Measurements from ENCODE around the gene CELSR3. TPM values are rescaled to one million over a fixed set of nuclear protein-coding genes. Genes with fewer than 3 reads are reported as not detected.

Gene CELSR3
- total and polyA plus RNA-seq, 9 donors = 0.23 to 3.4 (median 0.69) TPM

DNA sequence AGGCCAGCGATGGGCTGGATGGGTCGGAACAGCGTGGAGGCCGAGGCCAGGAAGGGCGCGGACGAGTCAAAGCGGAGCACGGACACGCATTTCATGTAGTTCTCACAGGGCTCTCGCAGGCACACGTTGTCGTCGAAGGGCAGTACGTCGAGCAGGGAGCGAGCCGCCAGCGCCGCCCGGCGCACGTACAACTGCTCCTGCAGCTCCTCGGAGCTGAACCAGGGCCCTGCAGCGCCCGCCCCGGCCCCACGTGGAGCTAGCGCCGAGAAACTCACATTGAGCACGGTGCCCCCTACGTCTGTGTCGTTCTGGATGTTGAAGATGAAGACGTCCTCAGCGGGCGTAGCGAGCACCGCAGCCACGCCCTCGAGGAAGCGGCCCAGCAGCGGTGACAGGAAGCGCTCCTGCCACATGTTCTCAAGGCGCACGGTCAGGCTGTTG, 5.8 kb downstream of the CELSR3 start:
- H3K4me3 ChIP-seq = peak overlapping the region; percentile 53
- H3K27me3 ChIP-seq = no peaks in the 10 kb centered on the region

GRCh38 chr3:48656061-48656840, 6.4 kb downstream of the CELSR3 start:
- H3K9me3 ChIP-seq = no peaks in the 10 kb centered on the region
- intact Hi-C loops (cut with DNase I) = no loop called here
- DNase-seq = peak; percentile 80 to 90 (median 89)
- peaks cover 8% of the 10 kb centered on the region for H3K4me1 ChIP-seq (ENCODE audit: insufficient read depth)
- H3K27me3 ChIP-seq = no peaks in the 10 kb centered on the region
- peak overlapping the region; percentile 53 for H3K4me3 ChIP-seq
- 1 to 6% (median 3%) methylated on average over 68 to 94 of the region's 94 CpGs for WGBS, 3 donors
- no peak for TF ChIP-seq EP300 (IDR thresholded peaks at IDR 0.05)
- TF ChIP-seq POLR2A (IDR thresholded peaks at IDR 0.05) = no peak
- TF ChIP-seq, protein P1, sequence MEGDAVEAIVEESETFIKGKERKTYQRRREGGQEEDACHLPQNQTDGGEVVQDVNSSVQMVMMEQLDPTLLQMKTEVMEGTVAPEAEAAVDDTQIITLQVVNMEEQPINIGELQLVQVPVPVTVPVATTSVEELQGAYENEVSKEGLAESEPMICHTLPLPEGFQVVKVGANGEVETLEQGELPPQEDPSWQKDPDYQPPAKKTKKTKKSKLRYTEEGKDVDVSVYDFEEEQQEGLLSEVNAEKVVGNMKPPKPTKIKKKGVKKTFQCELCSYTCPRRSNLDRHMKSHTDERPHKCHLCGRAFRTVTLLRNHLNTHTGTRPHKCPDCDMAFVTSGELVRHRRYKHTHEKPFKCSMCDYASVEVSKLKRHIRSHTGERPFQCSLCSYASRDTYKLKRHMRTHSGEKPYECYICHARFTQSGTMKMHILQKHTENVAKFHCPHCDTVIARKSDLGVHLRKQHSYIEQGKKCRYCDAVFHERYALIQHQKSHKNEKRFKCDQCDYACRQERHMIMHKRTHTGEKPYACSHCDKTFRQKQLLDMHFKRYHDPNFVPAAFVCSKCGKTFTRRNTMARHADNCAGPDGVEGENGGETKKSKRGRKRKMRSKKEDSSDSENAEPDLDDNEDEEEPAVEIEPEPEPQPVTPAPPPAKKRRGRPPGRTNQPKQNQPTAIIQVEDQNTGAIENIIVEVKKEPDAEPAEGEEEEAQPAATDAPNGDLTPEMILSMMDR (IDR thresholded peaks at IDR 0.05) = peak; percentile 63 to 90 (median 71)
- no peaks in the 10 kb centered on the region for H3K36me3 ChIP-seq
- H3K27ac ChIP-seq = peak overlapping the region in 1 of 2 donors; percentile 15

More for the DNA sequence above, 5.8 kb downstream of the CELSR3 start:
- no peaks in the 10 kb centered on the region for H3K9me3 ChIP-seq
- no peak for TF ChIP-seq POLR2A (IDR thresholded peaks at IDR 0.05)
- TF ChIP-seq, protein P1 (IDR thresholded peaks at IDR 0.05) = no peak
- intact Hi-C loops (cut with DNase I) = no loop called here
- H3K36me3 ChIP-seq = no peaks in the 10 kb centered on the region
- 48 to 66% (median 57%) methylated on average over 37 to 45 of the region's 45 CpGs for WGBS, 3 donors
- peak overlapping the region in 1 of 2 donors; percentile 15 for H3K27ac ChIP-seq
- peaks cover 8% of the 10 kb centered on the region for H3K4me1 ChIP-seq (ENCODE audit: insufficient read depth)
- no peak for DNase-seq

DNA sequence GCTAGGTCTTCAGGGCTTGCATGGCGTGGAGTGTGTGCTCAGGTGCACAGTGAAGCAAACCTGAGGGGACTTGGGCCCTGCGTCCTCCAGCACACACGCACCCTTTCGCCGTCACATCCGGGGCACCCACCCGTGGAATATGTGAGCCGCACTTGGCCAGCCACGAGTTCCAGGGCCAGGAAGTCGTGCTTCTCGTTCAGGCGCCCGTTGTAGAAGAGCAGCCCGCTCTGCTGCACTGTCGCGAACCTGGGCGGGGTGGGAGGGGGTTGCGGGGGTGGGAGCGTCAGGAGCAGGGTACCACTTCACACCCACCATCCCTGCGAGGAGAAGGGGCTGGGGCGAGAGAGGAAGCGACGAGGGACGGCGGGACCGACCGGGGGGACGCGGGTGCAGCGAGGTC, 7.1 kb downstream of the CELSR3 start:
- H3K27me3 ChIP-seq = no peaks in the 10 kb centered on the region
- peak overlapping the region; percentile 53 for H3K4me3 ChIP-seq
- H3K4me1 ChIP-seq (ENCODE audit: insufficient read depth) = peaks cover 6% of the 10 kb centered on the region
- H3K36me3 ChIP-seq = no peaks in the 10 kb centered on the region
- no peak overlapping the region for H3K27ac ChIP-seq
- H3K9me3 ChIP-seq = no peaks in the 10 kb centered on the region
- TF ChIP-seq POLR2A (IDR thresholded peaks at IDR 0.05) = no peak
- 11 to 44% (median 19%) methylated on average over 9 to 30 of the region's 30 CpGs for WGBS, 3 donors
- intact Hi-C loops (cut with DNase I) = no loop called here
- DNase-seq = no peak

- no peaks in the 10 kb centered on the region for H3K9me3 ChIP-seq
- peaks cover 6% of the 10 kb centered on the region for H3K4me1 ChIP-seq (ENCODE audit: insufficient read depth)
- no peak overlapping the region for H3K4me3 ChIP-seq
- TF ChIP-seq, protein P1 (IDR thresholded peaks at IDR 0.05) = no peak
- no peak for TF ChIP-seq EP300 (IDR thresholded peaks at IDR 0.05)
- no peak for TF ChIP-seq POLR2A (IDR thresholded peaks at IDR 0.05)
- no peaks in the 10 kb centered on the region for H3K36me3 ChIP-seq
- no peaks in the 10 kb centered on the region for H3K27me3 ChIP-seq
- intact Hi-C loops (cut with DNase I) = no loop called here
- H3K27ac ChIP-seq = no peak overlapping the region
- WGBS, 3 donors = 91 to 95% (median 93%) methylated on average over 12 of the region's 12 CpGs
- DNase-seq = no peak
Measured at GRCh38 chr3:48655063-48655462, 7.6 kb downstream of the CELSR3 start.

All from ovary (tissue), 9 donors.